HG03097 (cell line): Measurements from ENCODE around the gene C12orf54.
"Not testable (repeated sequence)": the region's sequence is repeated elsewhere in the genome, so short reads cannot be mapped to it uniquely, and the experiment has no call there.

Experiments
- ATAC-seq: cut with Tn5 transposase; IDR thresholded peaks from one replicate; pipeline ENCODE4 v1.9.1; 2021; ENCODE audit not compliant: unreplicated experiment, low FRiP score

The C12orf54 gene

GRCh38 chr12:48506836-48507235 is 24.5 kb downstream of the C12orf54 start:
- ATAC-seq = not testable (repeated sequence)

- no peak for ATAC-seq
Observed at GRCh38 chr12:48508987-48509386, 26.7 kb downstream of the C12orf54 start.

GRCh38 chr12:48510111-48510510 is 27.8 kb downstream of the C12orf54 start:
- ATAC-seq = no peak

GRCh38 chr12:48512855-48513254 is 30.6 kb downstream of the C12orf54 start:
- ATAC-seq = peak; percentile 59

- ATAC-seq = no peak
Observed at GRCh38 chr12:48514728-48515127, 32.4 kb downstream of the C12orf54 start.

GRCh38 chr12:48520381-48520780 is 38.1 kb downstream of the C12orf54 start:
- ATAC-seq = not testable (repeated sequence)

GRCh38 chr12:48525332-48525731 is 43.0 kb downstream of the C12orf54 start, which contains the start of gene OR8S1:
OR8S1 (plus strand) TSS chr12:48525632; CDS start chr12:48525632, 0 bp downstream.
- no peak for ATAC-seq

- ATAC-seq = no peak
Observed at GRCh38 chr12:48527891-48528670, 45.8 kb downstream of the C12orf54 start.

GRCh38 chr12:48532601-48533000 is 50.3 kb downstream of the C12orf54 start:
- no peak for ATAC-seq

- ATAC-seq = no peak
Observed at GRCh38 chr12:48536602-48537001, 54.3 kb downstream of the C12orf54 start.

- no peak for ATAC-seq
Observed at GRCh38 chr12:48542300-48542928, 60.1 kb downstream of the C12orf54 start.

GRCh38 chr12:48545833-48546469 is 63.7 kb downstream of the C12orf54 start:
- ATAC-seq = no peak
